Kidney epithelial cell (primary cell): ENCODE results near the gene CHST11. TPM values are rescaled to one million over a fixed set of nuclear protein-coding genes. Genes with fewer than 3 reads are reported as not detected.
"Not testable (repeated sequence)": the region's sequence is repeated elsewhere in the genome, so short reads cannot be mapped to it uniquely, and the experiment has no call there.

Source experiments
- DNase-seq: peaks from one replicate; pipeline ENCODE4 v3.0.0-alpha.2; 2010; ENCODE audit warnings: low read depth
- H3K27me3 ChIP-seq: 2 replicates; pipeline ENCODE4 v1.6.0; 2011; ENCODE audit warnings: low read length; ENCODE audit not compliant: control insufficient read depth, insufficient read depth
- H3K36me3 ChIP-seq: 2 replicates; pipeline ENCODE4 v1.5.1; 2011; ENCODE audit warnings: low read length; ENCODE audit not compliant: control insufficient read depth, insufficient read depth
- H3K4me3 ChIP-seq: 2 replicates; pipeline ENCODE4 v1.5.1; 2011; ENCODE audit warnings: low read depth, mild to moderate bottlenecking, control low read depth, low read length
- CTCF ChIP-seq: IDR thresholded peaks from 2 replicates; pipeline ENCODE4 v1.5.1; 2011; ENCODE audit warnings: mild to moderate bottlenecking, moderate library complexity, low read length, control low read depth, inconsistent platforms; ENCODE audit not compliant: insufficient read depth, poor library complexity, severe bottlenecking
- total RNA-seq: library from RNA; depleted of rRNA; stranded (reverse); fragments of >200 nt; gene quantifications from 2 replicates; pipeline ENCODE4 v1.2.3, GENCODE V29; 2015

CHST11 gene
- total RNA-seq, 1 donor from 2014 or later: 32.6 TPM

- no peak overlapping the region for H3K4me3 ChIP-seq
- TF ChIP-seq CTCF: no peak
Observed at GRCh38 chr12:104560881-104561280, 104.1 kb downstream of the CHST11 start.

GRCh38 chr12:104562763-104563162 is 106.0 kb downstream of the CHST11 start:
- H3K36me3 ChIP-seq: no peaks in the 10 kb centered on the region
- no peak for DNase-seq
- no peak for TF ChIP-seq CTCF
- no peak overlapping the region for H3K4me3 ChIP-seq
- H3K27me3 ChIP-seq: no peaks in the 10 kb centered on the region

More at GRCh38 chr12:104560881-104561280, 104.1 kb downstream of the CHST11 start:
- H3K27me3 ChIP-seq: no peaks in the 10 kb centered on the region
- no peak for DNase-seq
- no peaks in the 10 kb centered on the region for H3K36me3 ChIP-seq

- not testable (repeated sequence) for H3K36me3 ChIP-seq, DNase-seq, H3K27me3 ChIP-seq, H3K4me3 ChIP-seq
Observed at GRCh38 chr12:104564662-104565061, 107.9 kb downstream of the CHST11 start.

- DNase-seq: no peak
- TF ChIP-seq CTCF: no peak
- H3K27me3 ChIP-seq: no peaks in the 10 kb centered on the region
Observed at GRCh38 chr12:104565606-104566243, 109.0 kb downstream of the CHST11 start.

GRCh38 chr12:104566244-104566993 is 109.7 kb downstream of the CHST11 start:
- no peak for DNase-seq
- Histone ChIP-seq H3K4me3 (no peak overlapping the region), H3K36me3 (no peaks in the 10 kb centered on the region), H3K27me3 (no peaks in the 10 kb centered on the region)
- no peak for TF ChIP-seq CTCF

More at GRCh38 chr12:104565606-104566243, 109.0 kb downstream of the CHST11 start:
- Histone ChIP-seq H3K36me3 (no peaks in the 10 kb centered on the region), H3K4me3 (no peak overlapping the region)

GRCh38 chr12:104567832-104568486 is 111.2 kb downstream of the CHST11 start:
- H3K4me3 ChIP-seq: no peak overlapping the region
- no peak for TF ChIP-seq CTCF
- no peak for DNase-seq
- H3K27me3 ChIP-seq: no peaks in the 10 kb centered on the region
- no peaks in the 10 kb centered on the region for H3K36me3 ChIP-seq
